GM12891 (cell line): ENCODE measurements around the gene TMEM184A.

Experiments
- PAX5 ChIP-seq: IDR thresholded peaks from 2 replicates; pipeline ENCODE4 v1.6.1; 2011; ENCODE audit warnings: low read length, moderate library complexity, mild to moderate bottlenecking; ENCODE audit not compliant: insufficient read depth, severe bottlenecking
- POLR2A ChIP-seq: IDR thresholded peaks from 2 replicates; pipeline ENCODE4 v1.6.1; 2011; ENCODE audit warnings: low read depth, low read length, control low read depth
- POLR2AphosphoS5 ChIP-seq: IDR thresholded peaks from 2 replicates; pipeline ENCODE4 v1.6.1; 2011; ENCODE audit warnings: low read depth, low read length, control low read depth
- POU2F2 ChIP-seq: IDR thresholded peaks from 2 replicates; pipeline ENCODE4 v1.6.1; 2011; ENCODE audit warnings: low read depth, mild to moderate bottlenecking, control low read depth, low read length, moderate library complexity
- SPI1 ChIP-seq: IDR thresholded peaks from 2 replicates; pipeline ENCODE4 v1.6.1; 2011; ENCODE audit warnings: low read depth, low read length, control low read depth
- TAF1 ChIP-seq: IDR thresholded peaks from 2 replicates; pipeline ENCODE4 v1.6.1; 2011; ENCODE audit warnings: low read depth, low read length, control low read depth

DNA sequence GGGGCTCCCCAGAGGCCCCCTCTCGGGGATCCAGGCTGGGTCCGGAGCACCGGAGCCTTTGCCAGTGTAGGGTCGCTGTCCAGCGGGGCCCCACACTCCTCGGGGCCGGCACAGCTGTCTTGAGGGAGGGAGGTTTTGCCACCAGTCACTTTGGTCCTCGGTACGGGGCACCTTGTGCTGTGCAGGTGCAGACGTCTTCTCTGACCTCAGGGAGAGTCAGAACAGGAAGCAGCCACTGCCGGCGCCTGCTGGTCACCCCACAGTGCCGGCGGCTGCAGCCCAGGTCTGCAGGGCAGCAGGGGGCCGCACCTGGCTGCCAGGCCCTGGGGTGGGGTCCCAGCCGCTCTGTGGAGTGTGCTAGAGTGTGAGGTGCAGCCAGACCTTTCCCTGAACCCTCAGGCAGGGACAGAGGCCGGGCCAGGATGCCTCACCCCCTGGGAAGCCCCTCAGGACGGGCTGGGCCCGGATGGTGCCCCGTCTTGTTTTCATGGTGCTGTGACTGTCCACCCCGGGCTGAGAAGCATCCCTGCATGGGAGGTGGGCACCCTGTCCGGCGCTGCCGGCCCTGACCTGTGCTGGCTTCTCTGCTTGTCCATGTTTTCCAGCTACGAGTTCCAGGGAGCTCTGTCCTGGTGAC lies 17.3 kb downstream of the TMEM184A start:
- no peak for TF ChIP-seq POLR2A
- no peak for TF ChIP-seq POU2F2
- no peak for TF ChIP-seq POLR2AphosphoS5
- no peak for TF ChIP-seq SPI1
- no peak for TF ChIP-seq TAF1
- no peak for TF ChIP-seq PAX5
